ENCODE data around the gene LAMC2.

The LAMC2 gene

GRCh38 chr1:183165456-183165855, 20.6 kb upstream of the LAMC2 start:
- H3K9ac ChIP-seq (ENCODE audit: low read length): no peak overlapping the region
- no peak for DNase-seq
- no peaks in the 10 kb centered on the region for H4K20me1 ChIP-seq (ENCODE audit: insufficient read depth, low read length)
- H3K9me2 ChIP-seq (replicated peaks; ENCODE audit: insufficient read depth, low read length): no peaks in the 10 kb centered on the region
- H3K27ac ChIP-seq (ENCODE audit: low read length): no peak overlapping the region
- no peak overlapping the region for H3K4me2 ChIP-seq (ENCODE audit: low read depth, low read length)
- no peaks in the 10 kb centered on the region for H3K9me3 ChIP-seq (replicated peaks; ENCODE audit: insufficient read depth, low read length)
- H3K27me3 ChIP-seq (replicated peaks; ENCODE audit: insufficient read depth, low read length): no peaks in the 10 kb centered on the region
- no peak overlapping the region for H3K4me3 ChIP-seq (ENCODE audit: low read length)
- H3K79me2 ChIP-seq (ENCODE audit: low read length): no peaks in the 10 kb centered on the region
- no peak overlapping the region for H2AFZ ChIP-seq (ENCODE audit: low read length)
- TF ChIP-seq EZH2phosphoT487 (IDR thresholded peaks at IDR 0.05; ENCODE audit: low read length) (no peak), EZH2 (optimal IDR thresholded peaks at IDR 0.05; ENCODE audit: low read depth, low read length) (no peak)
- TF ChIP-seq, protein P1, sequence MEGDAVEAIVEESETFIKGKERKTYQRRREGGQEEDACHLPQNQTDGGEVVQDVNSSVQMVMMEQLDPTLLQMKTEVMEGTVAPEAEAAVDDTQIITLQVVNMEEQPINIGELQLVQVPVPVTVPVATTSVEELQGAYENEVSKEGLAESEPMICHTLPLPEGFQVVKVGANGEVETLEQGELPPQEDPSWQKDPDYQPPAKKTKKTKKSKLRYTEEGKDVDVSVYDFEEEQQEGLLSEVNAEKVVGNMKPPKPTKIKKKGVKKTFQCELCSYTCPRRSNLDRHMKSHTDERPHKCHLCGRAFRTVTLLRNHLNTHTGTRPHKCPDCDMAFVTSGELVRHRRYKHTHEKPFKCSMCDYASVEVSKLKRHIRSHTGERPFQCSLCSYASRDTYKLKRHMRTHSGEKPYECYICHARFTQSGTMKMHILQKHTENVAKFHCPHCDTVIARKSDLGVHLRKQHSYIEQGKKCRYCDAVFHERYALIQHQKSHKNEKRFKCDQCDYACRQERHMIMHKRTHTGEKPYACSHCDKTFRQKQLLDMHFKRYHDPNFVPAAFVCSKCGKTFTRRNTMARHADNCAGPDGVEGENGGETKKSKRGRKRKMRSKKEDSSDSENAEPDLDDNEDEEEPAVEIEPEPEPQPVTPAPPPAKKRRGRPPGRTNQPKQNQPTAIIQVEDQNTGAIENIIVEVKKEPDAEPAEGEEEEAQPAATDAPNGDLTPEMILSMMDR (IDR thresholded peaks at IDR 0.05; ENCODE audit: low read length): no peak
- H3F3A ChIP-seq (ENCODE audit: insufficient read depth, low read length): no peaks in the 10 kb centered on the region
- no peaks in the 10 kb centered on the region for H3K36me3 ChIP-seq (replicated peaks; ENCODE audit: insufficient read depth, low read length)
- H3K4me1 ChIP-seq (ENCODE audit: low read length): no peaks in the 10 kb centered on the region

DNA sequence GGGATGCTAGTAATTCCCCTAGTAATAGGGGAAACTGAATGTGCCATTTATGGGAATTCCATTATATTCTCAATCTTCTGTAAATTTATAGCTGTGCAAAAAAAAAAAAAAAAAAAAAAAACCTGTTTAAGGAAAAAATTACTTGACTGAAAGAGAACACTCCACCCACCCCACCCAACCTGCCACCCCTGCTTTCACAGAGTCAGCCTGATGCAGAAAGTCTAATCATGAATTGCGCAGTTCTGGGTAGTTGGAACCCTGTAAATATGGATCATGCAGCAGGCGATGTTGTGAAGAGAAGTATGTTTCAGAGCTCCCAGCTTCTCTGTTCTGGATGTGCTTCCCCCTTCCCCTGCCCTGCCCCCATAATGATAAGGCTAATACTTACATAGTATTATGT, 19.6 kb upstream of the LAMC2 start:
- Histone ChIP-seq H2AFZ (ENCODE audit: low read length) (no peak overlapping the region), H3K9ac (ENCODE audit: low read length) (no peak overlapping the region), H3F3A (ENCODE audit: insufficient read depth, low read length) (no peaks in the 10 kb centered on the region), H3K27ac (ENCODE audit: low read length) (no peak overlapping the region), H3K4me3 (ENCODE audit: low read length) (no peak overlapping the region), H3K4me2 (ENCODE audit: low read depth, low read length) (no peak overlapping the region), H3K36me3 (replicated peaks; ENCODE audit: insufficient read depth, low read length) (no peaks in the 10 kb centered on the region), H3K9me3 (replicated peaks; ENCODE audit: insufficient read depth, low read length) (no peaks in the 10 kb centered on the region), H3K4me1 (ENCODE audit: low read length) (no peaks in the 10 kb centered on the region), H3K27me3 (replicated peaks; ENCODE audit: insufficient read depth, low read length) (no peaks in the 10 kb centered on the region), H3K9me2 (replicated peaks; ENCODE audit: insufficient read depth, low read length) (no peaks in the 10 kb centered on the region), H3K79me2 (ENCODE audit: low read length) (no peaks in the 10 kb centered on the region), H4K20me1 (ENCODE audit: insufficient read depth, low read length) (no peaks in the 10 kb centered on the region)
- TF ChIP-seq EZH2phosphoT487 (IDR thresholded peaks at IDR 0.05; ENCODE audit: low read length) (no peak), EZH2 (optimal IDR thresholded peaks at IDR 0.05; ENCODE audit: low read depth, low read length) (no peak)
- DNase-seq: no peak

DNA sequence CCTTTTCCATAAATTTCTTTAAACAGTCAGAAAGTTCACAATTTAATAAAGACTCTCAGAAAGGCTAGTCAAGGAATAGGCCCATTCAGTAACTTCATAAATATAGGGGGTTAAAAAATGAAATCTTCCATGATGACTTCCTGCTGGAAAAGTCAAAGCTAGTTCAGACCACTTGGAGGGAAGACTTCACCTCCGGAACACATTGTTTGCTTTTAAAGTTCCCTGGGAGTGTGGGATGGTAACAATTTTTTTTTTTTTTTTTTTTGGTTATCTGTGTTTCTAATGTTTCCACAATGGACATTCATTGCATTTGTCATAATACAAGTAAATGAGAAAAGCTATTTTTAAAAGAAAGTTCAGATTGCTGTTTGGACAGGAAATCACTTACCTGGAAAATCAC, 18.4 kb upstream of the LAMC2 start:
- no peak overlapping the region for H2AFZ ChIP-seq (ENCODE audit: low read length)
- no peaks in the 10 kb centered on the region for H3K27me3 ChIP-seq (replicated peaks; ENCODE audit: insufficient read depth, low read length)
- H4K20me1 ChIP-seq (ENCODE audit: insufficient read depth, low read length): no peaks in the 10 kb centered on the region
- no peaks in the 10 kb centered on the region for H3K36me3 ChIP-seq (replicated peaks; ENCODE audit: insufficient read depth, low read length)
- H3K27ac ChIP-seq (ENCODE audit: low read length): no peak overlapping the region
- no peaks in the 10 kb centered on the region for H3K4me1 ChIP-seq (ENCODE audit: low read length)
- no peaks in the 10 kb centered on the region for H3K79me2 ChIP-seq (ENCODE audit: low read length)
- H3K4me3 ChIP-seq (ENCODE audit: low read length): no peak overlapping the region
- TF ChIP-seq, protein P1 (IDR thresholded peaks at IDR 0.05; ENCODE audit: low read length): no peak
- TF ChIP-seq EZH2 (optimal IDR thresholded peaks at IDR 0.05; ENCODE audit: low read depth, low read length) (no peak), EZH2phosphoT487 (IDR thresholded peaks at IDR 0.05; ENCODE audit: low read length) (no peak)
- H3K9ac ChIP-seq (ENCODE audit: low read length): no peak overlapping the region
- no peak overlapping the region for H3K4me2 ChIP-seq (ENCODE audit: low read depth, low read length)
- DNase-seq: no peak
- no peaks in the 10 kb centered on the region for H3F3A ChIP-seq (ENCODE audit: insufficient read depth, low read length)
- H3K9me2 ChIP-seq (replicated peaks; ENCODE audit: insufficient read depth, low read length): no peaks in the 10 kb centered on the region
- no peaks in the 10 kb centered on the region for H3K9me3 ChIP-seq (replicated peaks; ENCODE audit: insufficient read depth, low read length)

DNA sequence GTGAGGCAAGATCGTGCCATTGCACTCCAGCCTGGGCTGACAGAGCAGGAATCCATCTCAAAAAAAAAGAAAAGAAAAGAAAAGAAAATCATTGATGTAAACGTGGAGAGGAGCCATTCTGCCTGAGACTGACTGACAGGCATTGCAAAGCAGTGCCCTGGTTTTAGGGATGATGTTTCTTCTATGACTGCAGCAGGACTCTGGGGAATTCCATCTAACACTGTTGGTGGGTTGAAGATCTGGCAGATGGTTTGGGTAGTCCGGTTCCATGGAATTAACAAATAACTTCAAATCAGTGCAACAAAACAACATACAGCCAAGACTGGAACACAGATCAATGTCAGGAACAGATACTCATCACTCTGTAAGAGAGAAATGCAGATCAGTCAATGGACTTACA, 17.8 kb upstream of the LAMC2 start:
- H4K20me1 ChIP-seq (ENCODE audit: insufficient read depth, low read length): no peaks in the 10 kb centered on the region
- no peak overlapping the region for H3K9ac ChIP-seq (ENCODE audit: low read length)
- no peaks in the 10 kb centered on the region for H3F3A ChIP-seq (ENCODE audit: insufficient read depth, low read length)
- no peak for DNase-seq
- no peaks in the 10 kb centered on the region for H3K27me3 ChIP-seq (replicated peaks; ENCODE audit: insufficient read depth, low read length)
- no peak overlapping the region for H2AFZ ChIP-seq (ENCODE audit: low read length)
- H3K4me2 ChIP-seq (ENCODE audit: low read depth, low read length): no peak overlapping the region
- no peaks in the 10 kb centered on the region for H3K79me2 ChIP-seq (ENCODE audit: low read length)
- H3K27ac ChIP-seq (ENCODE audit: low read length): no peak overlapping the region
- H3K4me1 ChIP-seq (ENCODE audit: low read length): no peaks in the 10 kb centered on the region
- H3K9me2 ChIP-seq (replicated peaks; ENCODE audit: insufficient read depth, low read length): no peaks in the 10 kb centered on the region
- TF ChIP-seq EZH2phosphoT487 (IDR thresholded peaks at IDR 0.05; ENCODE audit: low read length) (no peak), EZH2 (optimal IDR thresholded peaks at IDR 0.05; ENCODE audit: low read depth, low read length) (no peak)
- TF ChIP-seq, protein P1 (IDR thresholded peaks at IDR 0.05; ENCODE audit: low read length): no peak
- H3K36me3 ChIP-seq (replicated peaks; ENCODE audit: insufficient read depth, low read length): no peaks in the 10 kb centered on the region
- no peak overlapping the region for H3K4me3 ChIP-seq (ENCODE audit: low read length)
- no peaks in the 10 kb centered on the region for H3K9me3 ChIP-seq (replicated peaks; ENCODE audit: insufficient read depth, low read length)

Measured in MM.1S (cell line).